NCI-H2196 treated with DMSO at 0.1 percent for 48 hours (cell line): ENCODE data around the gene PRPF4.
"Not testable (repeated sequence)": the region's sequence is repeated elsewhere in the genome, so short reads cannot be mapped to it uniquely, and the experiment has no call there.

Experiments
- DNase-seq: peaks from one replicate; lab custom pipeline; 2025; ENCODE audit not compliant: unreplicated experiment; lab: John Stamatoyannopoulos, UW

The PRPF4 gene

DNA sequence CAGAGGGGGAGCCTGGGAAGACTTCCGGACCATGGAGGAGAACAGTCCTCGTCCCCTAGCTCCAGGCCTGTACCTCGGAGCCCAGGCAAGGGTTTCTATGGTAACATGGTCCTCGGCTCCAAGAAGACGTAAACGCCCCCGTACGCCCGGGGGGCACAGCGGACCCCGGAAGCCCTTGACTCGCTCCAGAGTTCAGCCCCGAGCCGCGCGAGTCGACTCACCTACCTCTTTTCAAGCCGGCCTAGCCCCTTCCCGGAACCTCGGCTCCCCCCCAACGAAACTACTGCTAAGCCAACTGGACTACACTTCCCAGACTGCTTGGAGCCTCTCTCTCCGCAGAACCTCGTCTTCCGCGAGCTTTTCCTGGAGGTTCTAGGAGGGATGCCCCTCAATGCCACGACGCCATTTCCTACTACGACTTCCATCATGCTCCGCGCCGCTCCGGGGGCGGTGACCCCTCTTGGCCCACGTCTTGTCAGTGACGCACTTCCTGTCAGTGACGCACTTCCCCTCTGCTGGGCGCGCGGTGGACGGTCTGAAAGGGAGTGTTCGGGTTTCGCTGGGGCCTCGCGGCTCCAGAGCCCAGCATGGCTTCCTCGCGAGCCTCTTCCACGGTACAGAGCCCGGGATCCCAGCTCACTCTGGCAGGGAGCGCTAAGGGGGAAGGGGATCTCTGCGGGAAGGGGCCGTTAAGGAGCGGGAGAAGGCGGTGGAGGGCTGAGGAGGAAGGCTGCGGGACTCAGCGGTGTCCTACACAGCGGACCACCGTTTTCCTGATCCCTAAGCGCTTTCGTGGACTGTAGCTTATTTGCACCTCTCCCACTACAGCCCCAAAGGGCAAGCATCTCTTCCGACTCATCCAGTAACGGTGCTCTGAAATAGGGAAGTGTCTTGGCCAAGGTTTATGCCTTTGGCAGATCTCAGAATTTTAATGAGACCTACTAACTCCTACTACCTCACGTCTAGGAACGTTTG lies at the start of gene PRPF4, which contains the start of gene CDC26:
Gene PRPF4, plus strand, starts transcription at position 502 of the 975 bp plus-strand sequence. Its CDS starts 86 bp downstream, at position 588.
Gene CDC26, minus strand, starts transcription at position 416 of the 975 bp plus-strand sequence. CDS start 3,065 bp downstream, outside the sequence.
- peak; percentile 94 for DNase-seq

GRCh38 chr9:113227436-113227835 lies 48.0 kb upstream of the PRPF4 start:
- no peak for DNase-seq

- DNase-seq = no peak
These were observed 47.3 kb upstream of the PRPF4 start for GRCh38 chr9:113228130-113228665.

DNA sequence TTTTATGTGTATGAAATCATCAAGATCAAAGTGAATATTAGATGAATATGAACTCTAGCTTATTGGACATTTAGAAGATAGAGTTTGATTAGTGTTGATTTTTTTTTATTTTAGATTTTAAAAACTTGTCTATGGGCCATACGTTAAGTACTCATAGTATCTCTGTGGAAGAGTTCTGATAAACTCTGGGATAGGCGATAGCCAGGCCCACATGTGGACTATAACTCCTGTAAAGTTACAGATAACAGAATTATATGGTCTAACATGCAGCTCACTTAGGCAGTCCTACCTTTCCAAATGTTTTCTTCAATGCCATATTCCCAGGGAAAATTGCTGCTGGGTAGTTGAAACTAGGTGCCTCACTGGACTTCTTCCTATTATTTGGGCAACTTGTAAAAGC lies 43.8 kb upstream of the PRPF4 start:
- DNase-seq = no peak

- not testable (repeated sequence) for DNase-seq
These were observed 39.7 kb upstream of the PRPF4 start for GRCh38 chr9:113235701-113236255.

DNA sequence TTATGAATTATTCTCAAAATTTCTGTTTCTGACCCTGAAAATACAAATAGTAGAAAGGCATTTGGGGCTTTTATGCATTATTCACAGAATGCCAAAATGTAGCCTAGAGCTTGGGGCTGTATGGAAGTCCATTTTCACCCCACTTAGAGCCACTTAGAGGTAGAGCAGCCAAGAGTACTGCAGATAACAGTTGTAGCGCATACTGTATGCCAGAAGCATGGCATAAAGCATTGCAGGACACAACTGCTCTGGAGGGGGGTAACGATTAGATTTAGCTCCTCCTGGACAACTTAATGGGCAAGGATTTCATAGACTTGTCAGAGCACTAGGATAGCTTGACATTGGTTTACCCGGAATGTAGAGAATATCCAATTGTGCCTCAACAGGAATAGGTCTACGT lies 38.4 kb upstream of the PRPF4 start:
- DNase-seq = no peak

GRCh38 chr9:113238202-113238858 lies 37.1 kb upstream of the PRPF4 start:
- no peak for DNase-seq

DNA sequence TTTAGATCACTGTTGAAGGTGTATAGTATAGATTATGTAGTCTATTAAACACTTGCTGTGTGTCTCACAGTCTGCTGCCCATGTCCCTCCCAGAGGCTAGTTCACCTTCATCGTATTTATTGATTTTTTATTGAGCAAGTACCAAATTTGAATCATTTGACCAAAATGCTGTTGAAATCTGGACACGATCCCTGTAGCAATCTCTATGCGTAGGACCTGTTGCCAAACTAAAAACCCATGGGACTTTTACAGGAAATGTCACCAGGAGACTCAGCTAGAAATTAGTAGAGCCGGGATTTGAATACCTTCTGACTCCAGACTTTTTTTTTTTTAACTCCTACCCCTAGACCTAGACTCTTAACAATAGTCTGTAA lies 36.6 kb upstream of the PRPF4 start:
- DNase-seq = no peak

GRCh38 chr9:113241161-113241560 lies 34.3 kb upstream of the PRPF4 start:
- DNase-seq = no peak

DNA sequence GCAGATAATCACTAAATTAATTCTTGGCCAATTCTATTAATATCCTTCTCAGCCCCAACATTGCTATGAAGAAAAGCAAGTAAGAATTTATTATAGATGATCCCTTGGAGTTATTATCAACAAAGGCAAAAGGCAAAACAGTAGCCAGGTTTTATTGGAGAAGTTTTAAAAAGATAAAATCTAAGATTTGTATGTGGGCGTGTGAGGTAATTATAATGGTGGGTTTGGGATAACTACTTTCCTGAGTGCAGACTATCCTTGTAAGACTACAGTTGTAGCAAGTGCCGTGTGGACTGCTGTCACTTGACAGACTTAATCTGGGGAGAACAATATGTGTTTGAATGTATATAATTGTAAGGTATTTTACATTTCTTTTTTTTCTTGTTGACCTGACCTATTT lies 30.9 kb upstream of the PRPF4 start:
- DNase-seq = no peak

DNA sequence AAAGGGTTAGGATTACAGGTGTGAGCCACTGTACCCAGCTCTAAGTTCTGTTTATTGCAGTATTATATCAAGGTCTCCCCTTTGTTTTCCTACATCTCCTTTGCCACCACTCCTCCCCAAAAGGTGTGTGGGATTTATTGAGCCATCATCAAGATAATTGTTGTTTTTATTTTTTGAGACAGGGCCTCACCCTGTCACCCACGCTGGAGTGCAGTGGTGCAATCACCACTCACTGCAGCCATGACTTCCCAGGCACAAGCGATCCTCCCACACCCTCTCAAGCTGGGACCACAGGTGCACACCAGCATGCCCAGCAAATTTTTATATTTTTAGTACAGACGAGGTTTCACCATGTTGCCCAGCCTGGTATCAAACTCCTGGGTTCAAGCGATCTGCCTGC lies 29.6 kb upstream of the PRPF4 start:
- DNase-seq = no peak

GRCh38 chr9:113246928-113247327 lies 28.5 kb upstream of the PRPF4 start:
- no peak for DNase-seq

GRCh38 chr9:113247640-113248039 lies 27.8 kb upstream of the PRPF4 start:
- DNase-seq = no peak

DNA sequence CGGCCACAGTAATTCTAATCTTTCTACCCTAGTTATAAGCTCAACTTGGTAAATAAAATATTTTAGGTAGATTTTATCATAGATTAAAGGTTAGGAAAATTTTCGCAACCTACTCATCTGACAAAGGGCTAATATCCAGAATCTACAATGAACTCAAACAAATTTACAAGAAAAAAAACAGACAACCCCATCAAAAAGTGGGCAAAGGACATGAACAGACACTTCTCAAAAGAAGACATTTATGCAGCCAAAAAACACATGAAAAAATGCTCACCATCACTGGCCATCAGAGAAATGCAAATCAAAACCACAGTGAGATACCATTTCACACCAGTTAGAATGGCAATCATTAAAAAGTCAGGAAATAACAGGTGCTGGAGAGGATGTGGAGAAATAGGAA lies 25.8 kb upstream of the PRPF4 start:
- not testable (repeated sequence) for DNase-seq

DNA sequence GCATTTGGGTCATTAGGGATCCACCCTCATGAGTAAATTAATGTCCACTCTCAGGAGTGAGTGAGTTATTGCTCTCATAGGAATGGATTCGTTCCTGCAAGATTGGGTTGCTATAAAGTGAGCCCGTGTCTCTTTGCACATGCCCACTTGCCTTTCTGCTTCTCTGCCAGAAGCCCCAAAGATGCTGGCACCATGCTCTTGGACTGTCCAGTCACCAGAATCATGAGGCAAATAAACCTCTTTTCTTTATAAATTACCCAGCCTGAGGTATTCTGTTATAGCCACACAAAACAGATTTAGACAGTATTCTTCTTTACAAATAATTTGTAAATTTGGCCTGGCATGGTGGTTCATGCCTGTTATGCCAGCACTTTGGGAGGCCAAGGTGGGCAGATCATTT lies 24.7 kb upstream of the PRPF4 start:
- no peak for DNase-seq

- no peak for DNase-seq
These were observed 20.5 kb upstream of the PRPF4 start for GRCh38 chr9:113254991-113255390.

DNA sequence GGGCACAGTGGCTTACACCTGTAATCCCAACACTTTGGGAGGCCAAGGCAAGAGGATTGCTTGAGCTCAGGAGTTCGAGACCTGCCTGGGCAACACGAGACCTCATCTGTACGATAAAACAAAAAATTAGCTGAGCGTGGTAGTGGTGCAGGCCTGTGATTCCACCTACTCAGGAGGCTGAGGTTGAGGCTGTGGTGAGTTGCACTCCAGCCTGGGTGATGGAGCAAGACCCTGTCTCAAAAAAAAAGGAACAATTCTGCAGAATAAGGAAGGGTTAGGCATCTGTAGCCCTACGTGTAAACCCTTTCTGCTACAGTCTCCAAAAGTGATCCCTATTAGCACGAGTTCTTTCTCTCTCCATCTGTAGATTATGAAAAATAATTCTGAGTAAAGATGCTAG lies 20.0 kb upstream of the PRPF4 start:
- DNase-seq = no peak

DNA sequence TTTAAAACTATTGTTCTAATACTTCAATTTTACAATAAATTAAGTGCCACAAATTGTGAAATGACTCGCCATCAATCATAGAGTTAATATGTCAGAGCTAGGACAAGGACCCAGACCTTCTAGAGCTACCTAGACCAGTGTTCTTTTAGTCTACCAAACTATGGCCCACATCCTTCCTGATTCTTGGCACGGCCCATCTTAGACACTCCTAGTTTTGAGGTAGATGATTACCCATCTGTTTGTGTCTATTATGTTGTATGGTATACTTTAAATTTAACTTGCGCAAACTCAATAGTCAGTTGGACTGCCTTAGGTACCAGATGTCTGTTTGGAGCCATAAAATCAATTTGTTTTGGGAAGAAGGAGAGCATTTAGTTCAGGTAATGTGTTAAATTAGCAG lies 17.6 kb upstream of the PRPF4 start:
- no peak for DNase-seq

DNA sequence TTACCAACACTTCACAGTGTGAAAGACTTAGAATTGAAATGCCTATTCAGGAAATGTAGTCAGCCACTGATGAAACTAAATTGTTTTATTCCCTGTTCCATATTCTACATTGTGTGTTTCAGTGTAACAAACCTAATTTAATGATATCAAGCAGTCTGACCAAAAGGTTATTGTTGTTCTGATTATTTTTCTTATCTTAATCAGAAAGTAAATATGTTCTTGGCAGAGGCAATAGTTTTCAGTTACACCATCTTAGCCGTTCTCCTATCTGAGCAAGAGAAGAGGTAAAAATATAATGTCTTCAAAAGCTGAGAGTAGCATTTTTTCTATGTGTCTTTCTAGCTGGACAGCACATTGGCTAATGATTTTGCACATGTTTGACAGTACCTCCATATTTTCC lies 17.2 kb upstream of the PRPF4 start:
- DNase-seq = peak; percentile 7

- no peak for DNase-seq
These were observed 13.4 kb upstream of the PRPF4 start for GRCh38 chr9:113261917-113262671.

GRCh38 chr9:113266174-113266573 lies 9.3 kb upstream of the PRPF4 start:
- no peak for DNase-seq
